WTC11 (cell line): Measurements from ENCODE around the gene ROBO1. TPM values are rescaled to one million over a fixed set of nuclear protein-coding genes. Genes with fewer than 3 reads are reported as not detected.

Source experiments
- ATAC-seq: fragments of 200-7000 bp; cut with Tn5 transposase; 2 replicates; pipeline ENCODE4 v1.10.0; 2021; ENCODE audit warnings: mild to moderate bottlenecking, moderate library complexity
- Bru-seq: library from RNA; stranded (reverse); fragments of 400-500 nt; gene quantifications from one replicate; lab custom pipeline; 2021; lab: Mats Ljungman, UMichigan
- CTCF ChIA-PET: fragments of 300-600 bp; sonication (Branson Sonifier 250); formaldehyde crosslinking; loops from one replicate; lab custom pipeline; 2021; ENCODE audit warnings: antibody characterized with exemption; lab: Charles Lee
- POLR2A ChIA-PET: fragments of 350-600 bp; sonication (Branson Sonifier 250); formaldehyde crosslinking; loops from one replicate; lab custom pipeline; 2021; ENCODE audit warnings: antibody characterized with exemption; lab: Charles Lee
- DNase-seq: peaks from one replicate; pipeline ENCODE4 v3.0.0; 2021; ENCODE audit warnings: low spot score
- H3K27ac Mint-ChIP-seq: 2 replicates; pipeline ENCODE4 v1.8.0; 2021; ENCODE audit warnings: mixed read lengths
- H3K27me3 Mint-ChIP-seq: 2 replicates; pipeline ENCODE4 v1.8.0; 2021; ENCODE audit warnings: low read depth, mild to moderate bottlenecking, moderate library complexity, mixed read lengths
- H3K36me3 Mint-ChIP-seq: 2 replicates; pipeline ENCODE4 v1.8.0; 2021; ENCODE audit warnings: mixed read lengths
- H3K4me1 Mint-ChIP-seq: 2 replicates; pipeline ENCODE4 v1.8.0; 2022; ENCODE audit warnings: mixed read lengths
- H3K4me3 Mint-ChIP-seq: 2 replicates; pipeline ENCODE4 v1.8.0; 2021; ENCODE audit warnings: mild to moderate bottlenecking, moderate library complexity, mixed read lengths
- H3K9me3 Mint-ChIP-seq: 2 replicates; pipeline ENCODE4 v1.8.0; 2021; ENCODE audit warnings: mixed read lengths
- CBFB ChIP-seq: sonication (generic); formaldehyde crosslinking; IDR thresholded peaks from 2 replicates; pipeline ENCODE4 v1.8.1; 2022; ENCODE audit warnings: mild to moderate bottlenecking, low read depth, missing genetic modification reagents
- GRHL2 ChIP-seq: fragments of 250-450 bp; sonication (Bioruptor Pico); IDR thresholded peaks from 2 replicates; pipeline ENCODE4 v1.8.0; 2022; ENCODE audit warnings: mild to moderate bottlenecking, moderate library complexity; ENCODE audit not compliant: insufficient replicate concordance, severe bottlenecking
- HMGA2 ChIP-seq: fragments of 250-450 bp; sonication (Bioruptor Pico); IDR thresholded peaks from 2 replicates; pipeline ENCODE4 v1.4.0; 2021; ENCODE audit warnings: mild to moderate bottlenecking, moderate library complexity
- IRF2 ChIP-seq: sonication (generic); formaldehyde crosslinking; IDR thresholded peaks from 2 replicates; pipeline ENCODE4 v1.8.0; 2022; ENCODE audit warnings: low read depth, missing genetic modification reagents, borderline replicate concordance
- MXD4 ChIP-seq: fragments of 250-450 bp; sonication (Bioruptor Pico); IDR thresholded peaks from 2 replicates; pipeline ENCODE4 v1.8.0; 2021; ENCODE audit warnings: mild to moderate bottlenecking, moderate library complexity, borderline replicate concordance
- NFATC4 ChIP-seq: fragments of 250-450 bp; sonication (Bioruptor Pico); IDR thresholded peaks from 2 replicates; pipeline ENCODE4 v1.9.0; 2021; ENCODE audit warnings: mild to moderate bottlenecking
- NR1H2 ChIP-seq: sonication (generic); formaldehyde crosslinking; IDR thresholded peaks from 2 replicates; pipeline ENCODE4 v1.9.0; 2021; ENCODE audit warnings: mild to moderate bottlenecking, moderate library complexity, missing genetic modification reagents
- NR2C2 ChIP-seq: sonication (generic); formaldehyde crosslinking; IDR thresholded peaks from 2 replicates; pipeline ENCODE4 v1.8.0; 2022; ENCODE audit warnings: mild to moderate bottlenecking, missing genetic modification reagents
- SMAD3 ChIP-seq: sonication (generic); formaldehyde crosslinking; IDR thresholded peaks from 2 replicates; pipeline ENCODE4 v1.8.0; 2022; ENCODE audit warnings: missing genetic modification reagents, mild to moderate bottlenecking, borderline replicate concordance
- SP1 ChIP-seq: sonication (generic); formaldehyde crosslinking; conservative IDR thresholded peaks from 2 replicates; pipeline ENCODE4 v1.8.1; 2022; ENCODE audit warnings: missing genetic modification reagents
- TEAD4 ChIP-seq: sonication (generic); formaldehyde crosslinking; IDR thresholded peaks from 2 replicates; pipeline ENCODE4 v1.8.0; 2022; ENCODE audit warnings: mild to moderate bottlenecking, missing genetic modification reagents
- ZNF416 ChIP-seq: fragments of 250-450 bp; sonication (Bioruptor Pico); IDR thresholded peaks from 2 replicates; pipeline ENCODE4 v1.9.0; 2021; ENCODE audit warnings: mild to moderate bottlenecking, inconsistent platforms
- ZNF423 ChIP-seq: fragments of 250-450 bp; sonication (Bioruptor Pico); IDR thresholded peaks from 2 replicates; pipeline ENCODE4 v2.1.2; 2022; ENCODE audit warnings: mild to moderate bottlenecking, moderate library complexity
- long read RNA-seq, 3 experiments: library from RNA in 1 of 3; library from capped mRNA in 1 of 3; library from polyadenylated mRNA in 1 of 3; unstranded in 2 of 3; stranded (forward) in 1 of 3; transcript quantifications; one replicate each; pipeline ENCODE4 v2.0.0, GENCODE V29; 2021
- total RNA-seq: library from RNA; stranded (reverse); gene quantifications from 3 replicates; pipeline ENCODE4 v1.2.3, GENCODE V29; 2021
- TF ChIP-seq, protein P1 (sequence below): sonication (generic); formaldehyde crosslinking; IDR thresholded peaks from 2 replicates; pipeline ENCODE4 v1.8.1; 2023; ENCODE audit warnings: mild to moderate bottlenecking, missing genetic modification reagents, borderline replicate concordance
- TF ChIP-seq, protein P2 (sequence below): sonication (generic); formaldehyde crosslinking; IDR thresholded peaks from 2 replicates; pipeline ENCODE4 v1.8.1; 2022; ENCODE audit warnings: missing genetic modification reagents, borderline replicate concordance
- TF ChIP-seq, protein P3 (sequence below): sonication (generic); formaldehyde crosslinking; IDR thresholded peaks from 2 replicates; pipeline ENCODE4 v1.8.1; 2023; ENCODE audit warnings: mild to moderate bottlenecking, missing genetic modification reagents
- TF ChIP-seq, protein P4 (sequence below): sonication (generic); formaldehyde crosslinking; IDR thresholded peaks from 2 replicates; pipeline ENCODE4 v1.8.1; 2023; ENCODE audit warnings: mild to moderate bottlenecking, missing genetic modification reagents, moderate library complexity
- TF ChIP-seq, protein P5 (sequence below): sonication (generic); formaldehyde crosslinking; IDR thresholded peaks from 2 replicates; pipeline ENCODE4 v1.8.1; 2022; ENCODE audit warnings: low read depth, mild to moderate bottlenecking, moderate library complexity, missing genetic modification reagents, borderline replicate concordance
- TF ChIP-seq, protein P6 (sequence below): fragments of 200-600 bp; IDR thresholded peaks from 2 replicates; pipeline ENCODE4 v1.8.0; 2022; ENCODE audit warnings: antibody characterized with exemption

ROBO1 gene
- total RNA-seq, result 90.9 to 107 TPM (median 104 TPM) in 3 replicates
- Bru-seq, nascent RNA, result percentile 62 among the genes with signal in this experiment
- long read RNA-seq, experiment 1, full-length matches to known transcripts, result 11 of 171 reads
- long read RNA-seq, experiment 1, partial matches to known transcripts, result 89 of 171 reads
- long read RNA-seq, experiment 1, other reads (novel, unspliced or antisense), result 71 of 171 reads
- long read RNA-seq, experiment 2, partial matches to known transcripts, result 26 of 66 reads
- long read RNA-seq, experiment 2, other reads (novel, unspliced or antisense), result 40 of 66 reads
- long read RNA-seq, experiment 3, partial matches to known transcripts, result 2 of 3 reads
- long read RNA-seq, experiment 3, other reads (novel, unspliced or antisense), result 1 of 3 reads

DNA sequence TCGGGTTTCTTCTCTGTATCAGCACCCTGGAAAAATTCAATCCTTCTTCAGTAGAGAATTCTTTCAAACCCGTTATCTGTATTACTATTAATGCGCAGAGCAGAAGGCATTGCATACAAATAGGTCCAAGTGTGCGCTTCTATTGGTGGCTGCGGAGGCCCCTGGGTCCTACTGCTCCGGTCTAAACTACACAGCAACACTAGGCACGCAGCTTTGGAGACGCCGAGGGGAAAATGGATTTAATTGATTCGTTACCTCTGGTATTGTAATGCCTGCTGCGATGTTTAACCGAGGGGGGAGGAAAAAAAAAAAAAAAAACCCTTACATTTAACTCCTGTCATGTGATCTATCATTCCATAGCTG, at the start of gene ROBO1:
Gene ROBO1, minus strand, starts transcription at position 94 of the 363 bp plus-strand sequence.
- CTCF ChIA-PET, result interaction anchor here (0.6 kb wide), 1 partner anchor 14 kb away, joined by 3 read pairs; no protein-coding TSS in a partner anchor
- ATAC-seq, result peak; percentile 57

More for the DNA sequence above, at the start of gene ROBO1:
- H3K9me3 Mint-ChIP-seq, result peaks cover 3% of the 10 kb centered on the region
- peaks cover 4% of the 10 kb centered on the region for H3K27me3 Mint-ChIP-seq
- peaks cover 15% of the 10 kb centered on the region for H3K4me1 Mint-ChIP-seq
- no peak within 1 kb of the TSS for H3K4me3 Mint-ChIP-seq
- H3K27ac Mint-ChIP-seq, result no peak within 1 kb of the TSS
- no peak for TF ChIP-seq IRF2
- TF ChIP-seq SMAD3 (CRISPR knock-in tag), result no peak
- TF ChIP-seq, protein P1, sequence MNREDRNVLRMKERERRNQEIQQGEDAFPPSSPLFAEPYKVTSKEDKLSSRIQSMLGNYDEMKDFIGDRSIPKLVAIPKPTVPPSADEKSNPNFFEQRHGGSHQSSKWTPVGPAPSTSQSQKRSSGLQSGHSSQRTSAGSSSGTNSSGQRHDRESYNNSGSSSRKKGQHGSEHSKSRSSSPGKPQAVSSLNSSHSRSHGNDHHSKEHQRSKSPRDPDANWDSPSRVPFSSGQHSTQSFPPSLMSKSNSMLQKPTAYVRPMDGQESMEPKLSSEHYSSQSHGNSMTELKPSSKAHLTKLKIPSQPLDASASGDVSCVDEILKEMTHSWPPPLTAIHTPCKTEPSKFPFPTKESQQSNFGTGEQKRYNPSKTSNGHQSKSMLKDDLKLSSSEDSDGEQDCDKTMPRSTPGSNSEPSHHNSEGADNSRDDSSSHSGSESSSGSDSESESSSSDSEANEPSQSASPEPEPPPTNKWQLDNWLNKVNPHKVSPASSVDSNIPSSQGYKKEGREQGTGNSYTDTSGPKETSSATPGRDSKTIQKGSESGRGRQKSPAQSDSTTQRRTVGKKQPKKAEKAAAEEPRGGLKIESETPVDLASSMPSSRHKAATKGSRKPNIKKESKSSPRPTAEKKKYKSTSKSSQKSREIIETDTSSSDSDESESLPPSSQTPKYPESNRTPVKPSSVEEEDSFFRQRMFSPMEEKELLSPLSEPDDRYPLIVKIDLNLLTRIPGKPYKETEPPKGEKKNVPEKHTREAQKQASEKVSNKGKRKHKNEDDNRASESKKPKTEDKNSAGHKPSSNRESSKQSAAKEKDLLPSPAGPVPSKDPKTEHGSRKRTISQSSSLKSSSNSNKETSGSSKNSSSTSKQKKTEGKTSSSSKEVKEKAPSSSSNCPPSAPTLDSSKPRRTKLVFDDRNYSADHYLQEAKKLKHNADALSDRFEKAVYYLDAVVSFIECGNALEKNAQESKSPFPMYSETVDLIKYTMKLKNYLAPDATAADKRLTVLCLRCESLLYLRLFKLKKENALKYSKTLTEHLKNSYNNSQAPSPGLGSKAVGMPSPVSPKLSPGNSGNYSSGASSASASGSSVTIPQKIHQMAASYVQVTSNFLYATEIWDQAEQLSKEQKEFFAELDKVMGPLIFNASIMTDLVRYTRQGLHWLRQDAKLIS (CRISPR knock-in tag), result no peak
- TF ChIP-seq, protein P2, sequence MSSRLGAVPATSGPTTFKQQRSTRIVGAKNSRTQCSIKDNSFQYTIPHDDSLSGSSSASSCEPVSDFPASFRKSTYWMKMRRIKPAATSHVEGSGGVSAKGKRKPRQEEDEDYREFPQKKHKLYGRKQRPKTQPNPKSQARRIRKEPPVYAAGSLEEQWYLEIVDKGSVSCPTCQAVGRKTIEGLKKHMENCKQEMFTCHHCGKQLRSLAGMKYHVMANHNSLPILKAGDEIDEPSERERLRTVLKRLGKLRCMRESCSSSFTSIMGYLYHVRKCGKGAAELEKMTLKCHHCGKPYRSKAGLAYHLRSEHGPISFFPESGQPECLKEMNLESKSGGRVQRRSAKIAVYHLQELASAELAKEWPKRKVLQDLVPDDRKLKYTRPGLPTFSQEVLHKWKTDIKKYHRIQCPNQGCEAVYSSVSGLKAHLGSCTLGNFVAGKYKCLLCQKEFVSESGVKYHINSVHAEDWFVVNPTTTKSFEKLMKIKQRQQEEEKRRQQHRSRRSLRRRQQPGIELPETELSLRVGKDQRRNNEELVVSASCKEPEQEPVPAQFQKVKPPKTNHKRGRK (CRISPR knock-in tag), result no peak
- TF ChIP-seq, protein P3, sequence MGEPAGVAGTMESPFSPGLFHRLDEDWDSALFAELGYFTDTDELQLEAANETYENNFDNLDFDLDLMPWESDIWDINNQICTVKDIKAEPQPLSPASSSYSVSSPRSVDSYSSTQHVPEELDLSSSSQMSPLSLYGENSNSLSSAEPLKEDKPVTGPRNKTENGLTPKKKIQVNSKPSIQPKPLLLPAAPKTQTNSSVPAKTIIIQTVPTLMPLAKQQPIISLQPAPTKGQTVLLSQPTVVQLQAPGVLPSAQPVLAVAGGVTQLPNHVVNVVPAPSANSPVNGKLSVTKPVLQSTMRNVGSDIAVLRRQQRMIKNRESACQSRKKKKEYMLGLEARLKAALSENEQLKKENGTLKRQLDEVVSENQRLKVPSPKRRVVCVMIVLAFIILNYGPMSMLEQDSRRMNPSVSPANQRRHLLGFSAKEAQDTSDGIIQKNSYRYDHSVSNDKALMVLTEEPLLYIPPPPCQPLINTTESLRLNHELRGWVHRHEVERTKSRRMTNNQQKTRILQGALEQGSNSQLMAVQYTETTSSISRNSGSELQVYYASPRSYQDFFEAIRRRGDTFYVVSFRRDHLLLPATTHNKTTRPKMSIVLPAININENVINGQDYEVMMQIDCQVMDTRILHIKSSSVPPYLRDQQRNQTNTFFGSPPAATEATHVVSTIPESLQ (CRISPR knock-in tag), result no peak
- no peak for TF ChIP-seq GRHL2
- no peak for TF ChIP-seq ZNF423 (CRISPR knock-in tag)
- TF ChIP-seq NFATC4 (CRISPR knock-in tag), result no peak
- TF ChIP-seq, protein P4, sequence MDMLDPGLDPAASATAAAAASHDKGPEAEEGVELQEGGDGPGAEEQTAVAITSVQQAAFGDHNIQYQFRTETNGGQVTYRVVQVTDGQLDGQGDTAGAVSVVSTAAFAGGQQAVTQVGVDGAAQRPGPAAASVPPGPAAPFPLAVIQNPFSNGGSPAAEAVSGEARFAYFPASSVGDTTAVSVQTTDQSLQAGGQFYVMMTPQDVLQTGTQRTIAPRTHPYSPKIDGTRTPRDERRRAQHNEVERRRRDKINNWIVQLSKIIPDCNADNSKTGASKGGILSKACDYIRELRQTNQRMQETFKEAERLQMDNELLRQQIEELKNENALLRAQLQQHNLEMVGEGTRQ, result no peak
- no peak for TF ChIP-seq HMGA2 (CRISPR knock-in tag)
- no peak for TF ChIP-seq CBFB (CRISPR knock-in tag)
- TF ChIP-seq TEAD4, result no peak
- TF ChIP-seq NR2C2, result no peak
- no peak for TF ChIP-seq NR1H2
- no peak for TF ChIP-seq SP1 (CRISPR knock-in tag)
- TF ChIP-seq, protein P5, sequence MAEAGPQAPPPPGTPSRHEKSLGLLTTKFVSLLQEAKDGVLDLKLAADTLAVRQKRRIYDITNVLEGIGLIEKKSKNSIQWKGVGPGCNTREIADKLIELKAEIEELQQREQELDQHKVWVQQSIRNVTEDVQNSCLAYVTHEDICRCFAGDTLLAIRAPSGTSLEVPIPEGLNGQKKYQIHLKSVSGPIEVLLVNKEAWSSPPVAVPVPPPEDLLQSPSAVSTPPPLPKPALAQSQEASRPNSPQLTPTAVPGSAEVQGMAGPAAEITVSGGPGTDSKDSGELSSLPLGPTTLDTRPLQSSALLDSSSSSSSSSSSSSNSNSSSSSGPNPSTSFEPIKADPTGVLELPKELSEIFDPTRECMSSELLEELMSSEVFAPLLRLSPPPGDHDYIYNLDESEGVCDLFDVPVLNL (CRISPR knock-in tag), result no peak
- TF ChIP-seq MXD4 (CRISPR knock-in tag), result no peak
- TF ChIP-seq, protein P6, sequence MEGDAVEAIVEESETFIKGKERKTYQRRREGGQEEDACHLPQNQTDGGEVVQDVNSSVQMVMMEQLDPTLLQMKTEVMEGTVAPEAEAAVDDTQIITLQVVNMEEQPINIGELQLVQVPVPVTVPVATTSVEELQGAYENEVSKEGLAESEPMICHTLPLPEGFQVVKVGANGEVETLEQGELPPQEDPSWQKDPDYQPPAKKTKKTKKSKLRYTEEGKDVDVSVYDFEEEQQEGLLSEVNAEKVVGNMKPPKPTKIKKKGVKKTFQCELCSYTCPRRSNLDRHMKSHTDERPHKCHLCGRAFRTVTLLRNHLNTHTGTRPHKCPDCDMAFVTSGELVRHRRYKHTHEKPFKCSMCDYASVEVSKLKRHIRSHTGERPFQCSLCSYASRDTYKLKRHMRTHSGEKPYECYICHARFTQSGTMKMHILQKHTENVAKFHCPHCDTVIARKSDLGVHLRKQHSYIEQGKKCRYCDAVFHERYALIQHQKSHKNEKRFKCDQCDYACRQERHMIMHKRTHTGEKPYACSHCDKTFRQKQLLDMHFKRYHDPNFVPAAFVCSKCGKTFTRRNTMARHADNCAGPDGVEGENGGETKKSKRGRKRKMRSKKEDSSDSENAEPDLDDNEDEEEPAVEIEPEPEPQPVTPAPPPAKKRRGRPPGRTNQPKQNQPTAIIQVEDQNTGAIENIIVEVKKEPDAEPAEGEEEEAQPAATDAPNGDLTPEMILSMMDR, result no peak
- no peak for TF ChIP-seq ZNF416 (CRISPR knock-in tag)
- peak; percentile 15 for DNase-seq
- no peaks in the 10 kb centered on the region; the same call in 1 of the 2 replicates for H3K36me3 Mint-ChIP-seq
- POLR2A ChIA-PET, result interaction anchor here (0.7 kb wide), 1 partner anchor 115 kb away, joined by 4 read pairs; no protein-coding TSS in a partner anchor
